HG02840 (cell line): ENCODE data around the gene WAS.
"Not testable (repeated sequence)": the region's sequence is repeated elsewhere in the genome, so short reads cannot be mapped to it uniquely, and the experiment has no call there.

ENCODE experiments used
- ATAC-seq: cut with Tn5 transposase; IDR thresholded peaks from one replicate; pipeline ENCODE4 v1.9.1; 2021; ENCODE audit warnings: mild to moderate bottlenecking, moderate library complexity, moderate number of reproducible peaks; ENCODE audit not compliant: unreplicated experiment, low FRiP score

WAS gene

DNA sequence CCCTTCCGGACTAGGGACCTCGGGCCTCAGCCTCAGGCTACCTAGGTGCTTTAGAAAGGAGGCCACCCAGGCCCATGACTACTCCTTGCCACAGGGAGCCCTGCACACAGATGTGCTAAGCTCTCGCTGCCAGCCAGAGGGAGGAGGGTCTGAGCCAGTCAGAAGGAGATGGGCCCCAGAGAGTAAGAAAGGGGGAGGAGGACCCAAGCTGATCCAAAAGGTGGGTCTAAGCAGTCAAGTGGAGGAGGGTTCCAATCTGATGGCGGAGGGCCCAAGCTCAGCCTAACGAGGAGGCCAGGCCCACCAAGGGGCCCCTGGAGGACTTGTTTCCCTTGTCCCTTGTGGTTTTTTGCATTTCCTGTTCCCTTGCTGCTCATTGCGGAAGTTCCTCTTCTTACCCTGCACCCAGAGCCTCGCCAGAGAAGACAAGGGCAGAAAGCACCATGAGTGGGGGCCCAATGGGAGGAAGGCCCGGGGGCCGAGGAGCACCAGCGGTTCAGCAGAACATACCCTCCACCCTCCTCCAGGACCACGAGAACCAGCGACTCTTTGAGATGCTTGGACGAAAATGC, at the start of gene WAS:
WAS (plus strand) TSS at position 389 of the 572 bp plus-strand sequence; CDS start at position 444, 55 bp downstream.
- ATAC-seq = no peak

GRCh38 chrX:48636301-48636700, 47.3 kb upstream of the WAS start:
- no peak for ATAC-seq

DNA sequence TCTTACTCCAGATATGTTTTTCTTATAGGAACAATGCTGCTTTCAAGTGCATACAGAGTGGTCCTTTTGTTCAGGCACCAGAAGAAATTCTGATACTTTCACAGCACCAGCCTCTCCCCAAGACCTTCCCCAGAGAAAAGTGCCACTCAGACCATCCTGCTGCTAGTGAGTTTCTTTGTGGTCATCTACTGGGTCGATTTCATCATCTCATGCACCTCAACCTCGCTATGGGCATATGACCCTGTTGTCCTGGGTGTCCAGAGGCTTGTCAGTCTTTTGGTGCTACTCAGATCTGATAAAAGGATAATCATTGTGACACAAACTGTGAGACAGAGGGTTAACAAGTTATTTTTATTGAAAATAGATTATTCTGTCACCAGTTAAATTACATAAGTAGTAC, 46.8 kb upstream of the WAS start:
- no peak for ATAC-seq

- no peak for ATAC-seq
These were observed 37.9 kb upstream of the WAS start for GRCh38 chrX:48645669-48646068.

GRCh38 chrX:48648336-48648751, 35.3 kb upstream of the WAS start:
- ATAC-seq = no peak

- ATAC-seq = no peak
These were observed 34.5 kb upstream of the WAS start for GRCh38 chrX:48649102-48649501.

DNA sequence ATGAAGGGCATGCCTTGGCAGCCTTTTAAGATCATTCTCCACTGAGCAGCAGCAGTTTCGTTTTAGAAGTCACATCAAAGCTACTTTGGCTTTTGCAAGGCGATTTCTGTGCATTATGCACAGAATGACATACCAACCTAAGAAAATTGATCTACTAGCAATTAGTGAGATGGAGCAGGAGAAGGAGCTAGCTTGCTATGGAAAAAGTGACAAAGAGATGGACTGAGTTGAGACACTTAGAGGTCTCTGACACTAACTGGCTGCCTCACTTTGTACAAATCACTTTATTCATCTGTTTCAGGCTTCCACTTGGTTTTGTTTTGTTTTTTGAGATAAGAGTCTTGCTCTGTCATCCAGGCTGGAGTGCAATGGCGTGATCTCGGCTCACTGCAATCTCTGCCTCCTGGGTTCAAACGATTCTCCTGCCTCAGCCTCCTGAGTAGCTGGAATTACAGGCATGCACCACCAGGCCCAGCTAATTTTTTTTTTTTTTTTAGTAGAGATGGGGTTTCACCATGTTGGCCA, 31.5 kb upstream of the WAS start:
- not testable (repeated sequence) for ATAC-seq

GRCh38 chrX:48654746-48655145, 28.9 kb upstream of the WAS start:
- not testable (repeated sequence) for ATAC-seq

DNA sequence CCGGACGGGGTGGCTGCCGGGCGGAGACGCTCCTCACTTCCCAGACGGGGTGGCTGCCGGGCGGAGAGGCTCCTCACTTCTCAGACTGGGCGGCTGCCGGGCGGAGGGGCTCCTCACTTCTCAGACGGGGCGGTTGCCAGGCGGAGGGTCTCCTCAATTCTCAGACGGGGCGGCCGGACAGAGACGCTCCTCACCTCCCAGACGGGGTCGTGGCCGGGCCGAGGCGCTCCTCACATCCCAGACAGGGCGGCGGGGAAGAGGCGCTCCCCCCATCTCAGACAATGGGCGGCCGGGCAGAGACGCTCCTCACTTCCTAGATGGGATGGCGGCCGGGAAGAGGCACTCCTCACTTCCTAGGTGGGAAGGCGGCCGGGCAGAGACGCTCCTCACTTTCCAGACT, 23.9 kb upstream of the WAS start:
- not testable (repeated sequence) for ATAC-seq

- no peak for ATAC-seq
These were observed 20.4 kb upstream of the WAS start for GRCh38 chrX:48663241-48663640.

- ATAC-seq = no peak
These were observed 19.4 kb upstream of the WAS start for GRCh38 chrX:48664156-48664555.

DNA sequence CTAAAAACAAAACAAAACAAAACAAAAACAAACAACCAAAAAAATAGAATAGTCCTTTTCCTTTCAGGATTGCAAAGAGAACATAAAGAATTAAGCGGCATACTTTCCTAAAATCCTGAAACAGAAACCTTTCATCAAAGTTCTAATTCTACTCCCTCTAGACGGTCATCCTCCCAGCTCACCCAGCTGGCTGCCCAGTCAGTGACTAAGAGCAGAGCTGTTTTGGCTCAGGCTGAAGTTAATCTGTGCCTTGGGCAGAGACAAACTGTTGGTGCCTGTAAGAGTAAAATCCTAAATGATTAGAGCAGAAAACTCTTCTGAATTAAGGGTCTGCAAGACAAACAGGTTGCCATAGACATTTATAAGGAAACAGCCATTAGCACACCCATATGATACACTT, 17.6 kb upstream of the WAS start:
- ATAC-seq = no peak

DNA sequence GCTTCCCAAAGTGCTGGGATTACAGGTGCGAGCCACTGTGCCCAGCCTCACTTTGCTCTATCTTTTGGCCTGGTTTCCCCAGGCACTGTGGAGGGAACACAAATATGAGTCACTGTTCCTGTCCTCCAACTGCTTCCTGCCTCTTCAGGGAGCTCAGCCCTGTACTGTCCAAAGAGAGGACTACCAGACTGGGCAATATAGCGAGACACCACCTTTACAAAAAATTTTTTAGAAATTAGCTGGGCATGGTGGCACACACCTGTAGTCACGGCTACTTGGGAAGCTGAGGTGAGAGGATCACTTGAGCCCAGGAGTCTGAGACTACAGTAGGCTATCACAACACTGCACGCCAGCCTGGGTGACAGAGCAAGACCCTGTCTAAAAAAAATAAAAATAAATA, 16.9 kb upstream of the WAS start:
- ATAC-seq = no peak

GRCh38 chrX:48667509-48667908, 16.1 kb upstream of the WAS start:
- no peak for ATAC-seq

- ATAC-seq = not testable (repeated sequence)
These were observed 15.4 kb upstream of the WAS start for GRCh38 chrX:48668187-48668586.

DNA sequence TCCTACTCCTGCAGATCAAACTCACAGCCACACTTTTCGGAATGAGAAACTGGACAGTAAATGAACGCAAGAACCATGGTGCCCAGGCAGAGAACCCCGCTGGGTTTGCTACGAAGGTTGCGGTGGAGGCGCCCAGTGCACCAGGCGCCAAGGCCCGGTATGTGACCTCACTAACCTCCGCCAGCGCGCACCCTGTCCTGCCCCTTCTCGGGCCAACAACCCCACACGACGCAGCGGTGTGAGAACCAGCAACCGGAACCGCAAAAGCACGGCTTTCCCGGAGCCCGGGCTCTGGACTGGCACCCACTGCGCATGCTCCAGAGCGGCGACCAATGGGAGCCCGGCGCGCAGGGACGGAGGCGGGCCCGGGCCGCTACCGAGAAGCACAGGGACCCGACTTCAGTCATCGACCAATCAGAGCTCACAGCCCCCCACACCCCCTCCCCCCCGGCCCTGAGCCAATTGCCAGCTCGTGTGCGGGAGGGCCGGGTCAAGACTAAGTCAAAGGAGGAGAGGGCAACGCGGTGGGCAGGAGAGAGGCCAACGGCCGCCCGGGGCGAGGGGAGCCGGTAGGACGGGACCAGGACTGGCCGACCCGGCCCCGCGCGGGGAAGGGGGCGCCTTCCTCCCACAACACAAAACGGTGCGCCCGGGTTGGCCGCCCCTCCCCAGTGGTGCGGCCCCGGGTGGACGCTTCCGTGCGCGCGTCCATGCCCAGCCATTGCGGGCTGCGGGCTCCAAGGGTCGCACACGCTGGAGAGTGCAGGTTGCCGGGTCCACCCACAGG, 7.3 kb upstream of the WAS start:
- peak; percentile 83 for ATAC-seq

DNA sequence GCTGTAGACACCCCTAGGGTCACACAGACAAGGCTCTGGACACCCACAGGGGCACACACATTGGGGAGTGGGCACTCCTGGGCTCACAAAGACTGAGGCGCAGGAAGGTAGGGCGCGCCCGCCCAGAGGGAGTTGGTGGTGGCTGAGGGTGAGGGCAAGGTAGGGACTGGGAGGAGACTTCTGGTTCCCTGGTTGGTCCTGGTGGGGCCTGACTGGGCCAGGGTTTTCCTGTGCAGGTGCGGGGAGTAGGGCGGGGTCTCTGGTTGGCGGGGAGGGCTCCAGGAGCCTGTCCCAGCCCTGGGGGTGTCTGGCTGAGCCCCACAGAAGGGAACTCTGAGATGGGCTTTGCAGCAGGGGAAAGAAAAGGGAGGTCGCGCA, 6.7 kb upstream of the WAS start:
- no peak for ATAC-seq

DNA sequence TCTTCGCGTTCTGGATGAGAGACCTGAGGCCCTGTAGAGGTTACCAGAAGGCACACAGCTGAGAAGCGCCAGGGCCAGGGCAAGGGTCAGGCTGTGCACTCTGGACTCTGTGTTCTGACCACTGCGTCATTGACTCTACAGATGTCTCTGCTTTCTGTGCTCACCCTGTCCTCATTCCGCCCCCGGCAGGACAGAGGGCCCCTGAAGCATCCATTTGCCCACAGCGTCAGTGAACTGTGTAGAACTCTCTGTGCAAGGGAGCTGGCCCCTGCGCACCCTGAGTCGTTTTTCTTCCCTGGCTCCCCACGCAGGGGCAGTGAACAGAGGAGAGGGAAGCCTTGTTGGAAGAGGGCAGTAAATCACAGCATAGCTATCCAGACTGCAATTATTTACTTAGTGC, 6.1 kb upstream of the WAS start:
- ATAC-seq = no peak

GRCh38 chrX:48680467-48680866, 3.1 kb upstream of the WAS start:
- ATAC-seq = not testable (repeated sequence)

DNA sequence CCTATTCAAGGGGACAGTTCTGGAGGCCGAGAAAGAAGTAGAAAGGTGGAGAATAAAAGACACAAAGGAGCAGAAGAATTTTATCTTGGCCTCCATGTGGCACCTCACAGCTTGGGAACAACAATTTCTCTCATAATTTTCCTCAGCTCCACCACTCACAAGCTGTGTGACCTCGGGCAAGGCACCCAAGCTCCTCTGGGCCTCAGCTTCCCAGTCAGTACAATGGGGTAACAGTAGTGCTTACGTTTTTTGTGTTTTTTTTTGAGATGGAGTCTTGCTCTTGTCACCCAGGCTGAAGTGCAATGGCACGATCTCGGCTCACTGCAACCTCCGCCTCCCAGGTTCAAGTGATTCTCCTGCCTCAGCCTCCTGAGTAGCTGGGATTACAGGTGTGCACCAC, 2.7 kb upstream of the WAS start:
- not testable (repeated sequence) for ATAC-seq

DNA sequence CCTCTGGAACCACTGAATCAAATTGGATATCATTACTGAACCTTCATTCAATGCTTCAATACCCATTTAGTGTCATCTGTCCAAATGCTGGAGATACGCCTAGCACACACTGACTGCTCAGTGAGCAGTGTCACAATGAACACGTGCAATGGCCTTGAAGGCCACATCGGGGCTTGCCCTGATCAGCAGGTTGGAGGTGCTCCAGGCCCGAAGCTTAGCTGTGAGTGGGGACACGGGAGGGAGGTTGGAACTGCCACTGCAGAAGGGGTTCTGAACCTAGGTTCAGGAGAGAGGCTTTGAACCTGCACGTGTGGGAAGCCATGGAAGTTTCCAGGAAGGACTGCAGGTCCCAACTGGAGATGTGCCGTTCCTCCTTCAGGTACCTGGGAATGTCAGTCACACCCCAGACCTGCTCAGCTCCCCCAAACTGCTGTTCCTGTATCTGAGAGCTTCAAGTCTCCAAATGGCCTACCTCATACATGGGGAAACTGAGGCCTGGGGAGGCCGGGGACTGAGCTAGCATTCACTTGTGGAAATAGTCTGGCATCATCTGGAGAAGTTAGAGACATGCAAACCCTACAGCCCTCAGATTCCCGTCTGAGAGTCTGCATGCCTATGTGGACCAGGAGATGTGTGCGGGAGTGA, 1.9 kb upstream of the WAS start:
- no peak for ATAC-seq
